ENCODE measurements around the gene FYB2.

Gene FYB2

DNA sequence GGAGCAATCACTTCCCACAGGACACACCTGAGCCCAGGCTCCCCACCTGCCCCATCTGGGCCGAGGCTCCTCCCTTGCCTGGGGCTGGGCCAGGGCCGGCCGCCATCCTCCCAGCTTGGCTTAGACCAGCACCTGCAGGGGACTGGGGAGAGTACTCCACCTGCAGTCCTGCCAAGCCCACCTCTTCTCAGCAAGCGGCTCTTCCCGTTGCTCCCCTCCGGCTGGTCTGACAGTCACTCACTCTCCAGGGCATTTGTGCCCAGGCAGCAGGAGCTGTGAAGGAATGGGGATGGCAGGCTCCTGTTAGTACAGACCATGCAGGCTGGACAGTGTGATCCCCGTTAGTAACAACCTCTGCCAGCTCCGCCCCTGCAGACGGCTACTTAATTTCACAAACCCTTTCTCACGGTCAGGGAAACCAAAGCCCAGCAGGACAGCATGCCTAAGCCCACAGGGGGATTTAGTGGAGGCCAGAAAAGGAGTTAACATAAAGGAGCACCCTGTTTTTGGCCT is at the start of gene FYB2:
FYB2 (minus strand) TSS at position 18 of the 513 bp plus-strand sequence. CDS start 114 bp downstream, outside the sequence.
- DNase-seq = no peak

- no peak for DNase-seq
Observed at GRCh38 chr1:56868761-56869160, 49.6 kb upstream of the FYB2 start.

GRCh38 chr1:56867491-56867890 is 48.3 kb upstream of the FYB2 start:
- no peak for DNase-seq

DNA sequence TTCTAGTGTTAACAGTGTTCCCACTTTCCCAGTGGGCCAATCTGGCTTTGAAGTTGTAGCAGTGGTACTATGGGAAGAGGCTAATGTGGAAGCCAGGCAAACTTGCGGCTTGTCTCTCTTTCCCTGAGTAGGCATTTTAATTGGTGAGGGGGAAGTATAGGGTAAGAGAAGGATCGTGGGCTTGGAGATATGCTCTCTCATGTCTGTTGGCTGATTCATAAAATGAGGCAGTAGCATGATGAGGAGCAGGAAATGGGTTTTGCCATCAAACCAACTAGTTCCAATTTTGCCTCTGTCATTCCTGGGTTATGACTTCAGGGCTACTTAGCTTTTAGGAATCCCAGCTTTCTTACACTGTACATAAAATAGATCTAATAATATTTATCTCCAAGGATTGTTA is 47.5 kb upstream of the FYB2 start:
- no peak for DNase-seq

- DNase-seq = no peak
Observed at GRCh38 chr1:56864430-56864829, 45.2 kb upstream of the FYB2 start.

DNA sequence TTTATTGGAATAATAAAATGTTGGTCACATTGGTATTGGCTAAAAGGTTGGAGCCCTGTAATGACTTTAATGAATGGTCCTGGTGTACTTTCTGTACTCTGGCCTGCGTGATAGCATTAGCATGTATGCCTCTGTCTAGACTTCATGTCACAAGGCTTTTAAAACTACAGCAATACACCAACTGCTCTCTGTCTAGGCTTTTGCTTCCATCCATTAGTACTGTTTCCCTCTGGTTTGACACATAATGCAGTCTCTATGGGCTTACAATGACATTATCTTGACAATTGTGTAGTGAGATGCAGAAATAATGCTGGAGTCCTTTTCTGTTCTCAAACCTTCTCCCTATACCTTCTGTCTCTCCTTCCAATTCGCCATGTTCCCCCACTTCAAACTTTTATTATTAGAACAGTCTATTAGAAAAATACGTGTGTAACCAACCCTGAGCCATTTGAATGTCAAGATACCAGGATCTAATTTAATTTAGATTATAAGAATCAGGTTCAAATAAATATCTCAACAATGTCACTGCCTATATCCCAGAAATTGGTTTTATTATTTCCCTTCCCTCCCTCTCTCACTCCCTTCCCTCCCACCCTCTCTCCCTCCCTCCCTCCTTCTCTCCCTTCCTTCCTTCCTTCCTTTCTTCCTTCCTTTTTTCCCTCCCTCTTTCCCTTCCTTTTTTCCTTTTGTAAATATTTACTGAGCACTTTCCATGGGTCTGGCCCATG is 44.2 kb upstream of the FYB2 start:
- no peak for DNase-seq

DNA sequence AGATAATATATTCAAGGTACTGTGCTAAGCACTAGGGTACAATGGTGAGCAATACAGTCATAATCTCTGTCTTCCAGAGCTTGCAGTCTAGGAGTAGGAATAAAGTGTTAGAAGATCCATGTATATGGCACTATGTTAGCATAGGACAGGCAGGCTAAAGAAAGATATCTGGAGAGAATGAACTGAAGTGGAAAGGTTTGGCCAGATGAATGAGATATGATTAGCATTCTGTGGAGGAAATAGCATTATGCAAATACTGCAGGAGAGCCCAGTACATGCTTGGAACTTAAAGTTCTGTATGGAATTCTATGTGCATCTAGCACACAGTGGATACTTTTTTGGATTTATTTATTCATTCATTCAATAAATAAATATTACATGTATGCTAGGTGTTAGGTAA is 40.1 kb upstream of the FYB2 start:
- no peak for DNase-seq

DNA sequence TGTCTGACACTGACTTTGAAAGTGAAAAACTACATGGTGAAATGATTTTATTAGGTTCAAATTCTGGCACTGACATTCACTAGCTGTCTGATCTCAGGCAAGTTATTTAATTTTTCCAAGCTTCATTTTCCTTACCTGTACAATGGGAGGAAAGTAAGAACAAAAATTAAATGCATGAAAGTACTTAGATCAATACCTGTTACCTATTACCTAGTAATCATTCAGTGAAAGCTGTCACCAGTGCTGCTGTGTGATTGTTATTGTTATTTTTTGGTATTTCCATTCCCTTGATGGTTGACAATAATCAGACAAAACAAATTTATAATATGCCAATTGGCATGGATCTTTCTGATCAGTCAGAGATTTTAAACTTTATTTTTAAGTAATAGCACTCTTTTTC is 37.0 kb upstream of the FYB2 start:
- DNase-seq = no peak

- DNase-seq = no peak
Observed at GRCh38 chr1:56855190-56855589, 36.0 kb upstream of the FYB2 start.

GRCh38 chr1:56854521-56855099 is 35.4 kb upstream of the FYB2 start, which contains the start of gene C8A:
Gene C8A, plus strand, starts transcription at chr1:56854797. Its CDS starts 105 bp downstream, at chr1:56854902.
- DNase-seq = no peak

DNA sequence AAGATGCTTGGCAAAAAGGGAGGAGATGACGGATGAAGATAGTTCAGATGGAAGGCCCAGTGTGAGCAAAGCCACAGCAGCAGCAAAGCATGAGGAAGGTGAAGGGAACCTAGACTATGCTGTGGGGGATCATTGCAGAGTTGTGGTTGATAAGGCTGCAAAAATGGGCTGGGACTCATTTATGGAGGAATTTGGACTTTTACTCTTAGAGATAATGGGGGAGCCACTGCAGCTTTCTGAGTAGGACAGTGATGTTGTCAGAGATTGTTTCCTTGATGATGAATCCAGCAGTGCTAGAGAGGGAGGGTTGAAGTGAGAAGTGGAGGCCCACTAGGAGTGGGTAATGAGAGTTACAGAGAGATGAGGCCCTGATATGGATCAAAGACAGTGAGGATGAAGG is 33.3 kb upstream of the FYB2 start:
- DNase-seq = no peak

DNA sequence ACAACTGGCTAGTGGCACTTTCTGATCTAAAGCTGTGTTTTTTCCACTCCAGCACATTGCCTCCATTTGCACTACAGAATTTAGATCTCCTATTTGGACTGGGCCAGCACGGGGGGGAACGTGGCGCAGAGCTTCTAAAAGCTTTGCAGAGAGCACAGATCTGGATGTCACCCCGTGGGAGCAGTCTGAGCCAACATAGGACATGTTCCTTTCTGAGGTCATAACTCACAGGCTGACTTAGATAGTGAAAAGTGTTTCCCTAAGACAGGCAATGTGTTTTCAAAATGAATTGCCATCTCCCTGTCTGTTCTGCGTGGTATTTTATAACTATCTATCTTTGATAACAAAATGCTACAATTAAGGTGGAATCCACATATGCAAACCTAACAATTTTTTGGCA is 31.7 kb upstream of the FYB2 start:
- DNase-seq = no peak

- no peak for DNase-seq
Observed at GRCh38 chr1:56850411-56850810, 31.2 kb upstream of the FYB2 start.

- no peak for DNase-seq
Observed at GRCh38 chr1:56849750-56850149, 30.5 kb upstream of the FYB2 start.

- no peak for DNase-seq
Observed at GRCh38 chr1:56845343-56845742, 26.1 kb upstream of the FYB2 start.

- DNase-seq = no peak
Observed at GRCh38 chr1:56844545-56845136, 25.4 kb upstream of the FYB2 start.

DNA sequence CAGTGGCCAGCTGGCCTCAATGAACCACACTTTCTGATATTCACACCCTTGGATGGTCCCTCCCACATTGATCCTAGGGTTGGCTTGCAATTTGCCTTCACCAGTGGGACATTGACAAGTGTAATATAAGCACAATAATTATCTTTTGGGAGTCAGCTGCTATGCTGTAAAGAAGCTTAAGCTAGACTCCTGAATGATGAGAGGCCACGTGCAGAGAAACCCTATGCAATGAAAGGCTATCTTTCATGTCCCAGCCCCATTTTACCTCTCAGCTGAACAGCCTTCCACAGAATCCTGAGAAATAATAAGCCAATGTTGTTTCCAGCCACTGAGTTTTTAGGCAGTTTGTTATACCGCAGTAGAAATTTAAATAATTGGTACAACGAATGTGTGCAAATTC is 24.3 kb upstream of the FYB2 start:
- no peak for DNase-seq

DNA sequence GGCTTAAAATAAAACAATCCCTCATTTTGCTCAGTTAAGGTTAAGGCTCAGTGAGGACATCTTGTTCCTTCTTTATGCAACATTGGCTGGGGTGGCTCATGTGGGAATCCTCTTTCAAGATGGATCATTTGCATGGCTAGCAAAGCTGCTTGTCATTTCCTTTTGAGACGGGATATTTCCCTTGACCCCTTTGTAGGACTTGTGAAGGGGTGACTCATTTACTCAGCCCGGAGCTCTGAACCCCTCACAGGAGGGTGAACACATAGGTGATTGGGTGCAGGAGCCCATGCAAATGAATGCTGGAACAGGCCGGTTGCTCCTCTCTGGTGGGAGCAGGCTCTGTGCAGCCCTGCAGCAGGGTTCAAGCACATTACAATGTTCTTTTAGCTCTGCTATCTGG is 19.6 kb upstream of the FYB2 start:
- no peak for DNase-seq

DNA sequence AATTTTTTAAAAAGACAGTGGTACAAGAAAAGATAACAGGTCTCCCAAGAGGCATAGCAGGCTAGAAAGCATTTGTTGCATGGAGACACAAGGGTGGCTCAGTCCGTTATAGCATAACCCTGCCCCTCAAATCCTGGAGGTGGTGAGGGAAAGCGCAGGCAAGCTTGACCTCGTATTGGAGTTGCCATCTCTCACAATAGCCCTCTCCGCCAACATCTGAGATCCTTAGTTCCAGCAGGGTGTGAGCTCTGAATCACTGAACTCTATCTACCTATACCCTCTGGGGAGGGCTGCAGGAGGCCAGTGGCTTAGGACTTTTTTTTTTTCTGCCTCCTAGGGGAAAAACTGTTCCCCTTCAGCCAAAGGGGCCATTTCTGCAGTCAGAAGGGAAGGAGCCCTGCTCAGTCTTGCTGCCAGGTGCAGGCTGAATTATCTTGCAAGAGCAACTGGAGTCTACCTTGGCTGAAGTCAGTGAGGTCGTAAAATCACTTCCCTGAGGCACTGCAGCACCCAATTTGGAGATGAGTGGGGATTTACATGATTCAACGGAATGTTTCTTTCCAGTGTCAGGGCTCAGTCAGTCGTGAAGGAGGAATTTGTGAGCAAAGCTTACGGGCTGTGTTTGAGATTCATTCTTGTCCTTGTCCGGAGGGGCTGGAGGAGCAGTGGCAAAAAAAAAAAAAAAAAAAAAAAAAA is 18.2 kb upstream of the FYB2 start:
- DNase-seq = no peak

DNA sequence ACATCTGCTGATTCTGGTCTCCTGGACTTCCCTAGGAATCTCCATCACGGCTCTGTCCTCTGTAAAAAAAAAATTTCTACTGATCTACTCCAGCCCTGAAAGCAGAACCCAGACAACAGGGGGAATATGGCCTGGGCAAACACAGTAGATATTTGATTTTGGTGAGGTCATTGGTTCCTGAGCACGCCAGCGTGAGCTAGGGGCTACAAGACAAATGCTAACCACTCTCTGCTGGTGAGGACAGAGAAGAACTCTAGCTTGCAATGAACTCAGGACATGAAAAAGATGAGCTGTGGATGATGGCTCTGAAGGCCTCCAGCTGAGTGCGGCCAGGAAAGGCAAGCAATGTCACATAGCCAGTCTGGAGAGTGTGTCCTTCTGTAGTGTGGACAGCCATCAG is 17.2 kb upstream of the FYB2 start:
- no peak for DNase-seq

GRCh38 chr1:56835657-56836056 is 16.5 kb upstream of the FYB2 start:
- no peak for DNase-seq

GRCh38 chr1:56834137-56834900 is 15.1 kb upstream of the FYB2 start:
- no peak for DNase-seq

DNA sequence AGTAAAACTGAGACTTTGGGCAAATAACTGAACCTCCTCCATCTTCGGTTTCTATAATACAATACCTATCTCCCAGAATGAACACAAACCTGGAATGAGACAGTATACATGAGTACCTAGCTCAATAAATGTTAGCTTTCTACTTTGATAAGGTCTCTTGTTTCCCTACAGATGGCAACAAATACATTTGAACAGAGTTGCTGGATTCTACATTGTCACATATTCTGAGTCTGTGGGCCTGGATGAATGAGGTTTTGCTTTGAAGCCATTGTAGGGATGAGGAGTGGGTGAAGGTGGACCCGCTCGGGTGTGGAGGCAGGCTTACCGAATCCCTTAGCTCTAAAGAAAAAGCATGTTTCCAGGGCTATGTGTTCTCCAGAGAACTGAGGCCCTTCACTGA is 13.9 kb upstream of the FYB2 start:
- DNase-seq = no peak

Measured in activated CD4-positive, alpha-beta T cell treated with anti-CD3 and anti-CD28 coated beads for 48 hours (primary cell).